ENCODE data around the gene APBB2. TPM values are rescaled to one million over a fixed set of nuclear protein-coding genes. Genes with fewer than 3 reads are reported as not detected.

Gene APBB2
- total and polyA plus RNA-seq, 2 of the 8 experiments (the other 6 are each of a cell fraction or from before 2014, with no cell fraction given), result 58.7 to 59.4 TPM

DNA sequence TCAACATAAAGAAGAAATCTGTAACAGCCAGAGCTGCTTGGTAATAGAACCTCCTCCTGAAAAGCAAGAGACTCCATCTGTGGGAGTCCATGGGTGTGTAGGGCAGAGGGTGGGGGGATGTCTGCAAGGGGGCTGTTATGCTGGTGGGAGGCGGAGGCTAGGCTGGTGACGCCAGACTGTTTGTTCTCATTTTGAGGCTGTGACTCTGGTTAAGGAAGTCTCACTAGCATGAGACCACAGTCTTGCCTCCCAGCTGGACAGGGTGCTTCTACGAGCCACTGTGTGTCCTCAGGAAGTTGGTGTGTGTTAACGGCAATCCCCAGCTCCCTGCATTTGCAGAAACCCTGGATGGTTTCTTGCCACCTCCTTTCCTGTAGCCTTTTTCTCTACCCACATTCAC, 384.8 kb downstream of the APBB2 start:
- H3K36me3 ChIP-seq (ENCODE audit: control insufficient read depth in 2 of 4, insufficient read depth in 4 of 4, low read length in 3 of 4), result peaks cover 8 to 50% (median 27%) of the 10 kb centered on the region in 4 experiments; a peak in 7 of 8 replicates
- H2BK20ac ChIP-seq (ENCODE audit: low read length), result no peak overlapping the region
- no peak overlapping the region for H2BK5ac ChIP-seq (ENCODE audit: low read depth, low read length)
- H2AFZ ChIP-seq (ENCODE audit: low read length), result no peak overlapping the region
- H4K20me1 ChIP-seq (replicated peaks in 1 of 2; ENCODE audit: control insufficient read depth in 1 of 2, insufficient read depth in 2 of 2, low read length in 2 of 2), result peaks cover 4 to 9% of the 10 kb centered on the region in 2 experiments
- H2BK12ac ChIP-seq (ENCODE audit: low read depth, low read length), result no peak overlapping the region
- H3K9ac ChIP-seq (replicated peaks in 1 of 4; ENCODE audit: extremely low read depth in 1 of 4, low read depth in 3 of 4, low read length in 3 of 4), result no peak overlapping the region
- H2BK15ac ChIP-seq (ENCODE audit: low read length), result no peak overlapping the region
- H3K27ac ChIP-seq (ENCODE audit: low read depth, low read length), result no peak overlapping the region
- no peak overlapping the region for H3K56ac ChIP-seq (replicated peaks; ENCODE audit: insufficient read length, low read depth, low read length)
- no peak overlapping the region for H3K4me2 ChIP-seq (ENCODE audit: insufficient read depth in 1 of 2, low read depth in 2 of 2, low read length in 2 of 2)
- H3K14ac ChIP-seq (ENCODE audit: insufficient read length), result no peak overlapping the region
- H4K8ac ChIP-seq (ENCODE audit: extremely low read depth, insufficient read depth, low read length), result 0 out of 2 replicates have a peak overlapping the region, but pooled peaks have one; percentile 35
- WGBS, 2 experiments (ENCODE audit: extremely low coverage in 1 of 2, insufficient coverage in 1 of 2, insufficient read length in 1 of 2, insufficient replicate concordance in 2 of 2, low coverage in 1 of 2, low lambda C conversion rate in 2 of 2, missing lambda C conversion rate in 1 of 2), result 100% methylated on average over 4 of the region's 4 CpGs; no CpG with 5 or more reads in 1 of the 2 experiments
- no peak overlapping the region for H3K23ac ChIP-seq (ENCODE audit: insufficient read length)
- H3K18ac ChIP-seq (ENCODE audit: extremely low read depth, low read length), result no peak overlapping the region
- no peaks in the 10 kb centered on the region; the same call in 1 of the 2 replicates for H3K23me2 ChIP-seq (ENCODE audit: low read depth, low read length)
- H3K4me1 ChIP-seq (replicated peaks in 1 of 4; ENCODE audit: control insufficient read depth in 3 of 4, insufficient read depth in 4 of 4, low read length in 3 of 4), result no peaks in the 10 kb centered on the region
- H3K4me3 ChIP-seq (ENCODE audit: extremely low read depth in 1 of 4, insufficient read depth in 2 of 4, low read depth in 3 of 4, low read length in 4 of 4), result no peak overlapping the region
- no peaks in the 10 kb centered on the region for H3K27me3 ChIP-seq (replicated peaks in 1 of 4; ENCODE audit: control insufficient read depth in 3 of 4, extremely low read depth in 1 of 4, insufficient read depth in 3 of 4, low read length in 3 of 4)
- H4K91ac ChIP-seq (replicated peaks; ENCODE audit: insufficient read length, low read length), result no peak overlapping the region
- DNase-seq (ENCODE audit: low read depth in 1 of 2, low spot score in 2 of 2) (no peak), FAIRE-seq (no peak)
- H3K9me3 ChIP-seq (ENCODE audit: insufficient read depth in 2 of 2, low read depth in 1 of 2, low read length in 1 of 2), result no peaks in the 10 kb centered on the region; a peak in 1 of 4 replicates
- no peak overlapping the region for H2BK120ac ChIP-seq (replicated peaks; ENCODE audit: low read depth, low read length)
- no peak overlapping the region for H2AK5ac ChIP-seq (ENCODE audit: low read depth, low read length)
- H4K5ac ChIP-seq (ENCODE audit: insufficient read length, low read depth, low read length), result no peak overlapping the region
- peaks cover 4% of the 10 kb centered on the region for H3K79me1 ChIP-seq (ENCODE audit: low read depth, low read length)
- peaks cover 0 to 13% of the 10 kb centered on the region in 2 experiments; a peak in 1 of 4 replicates for H3K79me2 ChIP-seq (ENCODE audit: control insufficient read depth in 1 of 2, insufficient read depth in 2 of 2, low read length in 2 of 2)
- H3K4ac ChIP-seq (replicated peaks; ENCODE audit: insufficient read length, low read depth, low read length), result no peak overlapping the region
- ChIA-PET CTCF (ENCODE audit: partially characterized antibody) (interaction anchor here (0.6 to 5.8 kb wide), 3 partner anchors 13 to 71 kb away, joined by 4 to 41 read pairs (median 5); no protein-coding TSS in a partner anchor), POLR2A (ENCODE audit: partially characterized antibody) (interaction anchor here (0.6 to 1.8 kb wide), 2 partner anchors 9 to 169 kb away, joined by 3 to 4 read pairs; no protein-coding TSS in a partner anchor)
- no peak for TF ChIP-seq CHD2 (IDR thresholded peaks at IDR 0.05; ENCODE audit: low read length)
- no peak for TF ChIP-seq JUND (IDR thresholded peaks at IDR 0.05; ENCODE audit: low read length)
- no peak for TF ChIP-seq MAFK (IDR thresholded peaks at IDR 0.05; ENCODE audit: low read depth, low read length)
- TF ChIP-seq CTCF (IDR thresholded peaks at IDR 0.05; ENCODE audit: control extremely low read depth in 1 of 3, insufficient read depth in 1 of 3, low read depth in 1 of 3, low read length in 3 of 3), result no peak
- no peak for TF ChIP-seq BCL11A (IDR thresholded peaks at IDR 0.05; ENCODE audit: low read depth in 2 of 2, low read length in 2 of 2)
- no peak for TF ChIP-seq TBP (IDR thresholded peaks at IDR 0.05; ENCODE audit: low read depth, low read length)
- no peak for TF ChIP-seq SIX5 (IDR thresholded peaks at IDR 0.05; ENCODE audit: low read depth, low read length)
- no peak for TF ChIP-seq E2F6 (IDR thresholded peaks at IDR 0.05)
- no peak for TF ChIP-seq JUN (IDR thresholded peaks at IDR 0.05; ENCODE audit: low read depth, low read length)
- no peak for TF ChIP-seq TAF7 (optimal IDR thresholded peaks at IDR 0.05; ENCODE audit: borderline replicate concordance, low read depth, low read length)

All from H1 (cell line).